Effector memory CD8-positive, alpha-beta T cell (primary cell): ENCODE results near the gene ZDHHC19.
"Not testable (repeated sequence)": the region's sequence is repeated elsewhere in the genome, so short reads cannot be mapped to it uniquely, and the experiment has no call there.

Experiments used
- ATAC-seq: fragments of 150-1000 bp; cut with Tn5 transposase; replicated peaks from 2 replicates; pipeline ENCODE4 v1.10.0; 2021; ENCODE audit warnings: mild to moderate bottlenecking, moderate library complexity
- DNase-seq, 3 experiments: peaks; one replicate each; pipeline ENCODE4 v3.0.0; 2021
- H3K27ac Mint-ChIP-seq, 2 donors: one replicate each; pipeline ENCODE4 v1.8.0; 2022; ENCODE audit warnings: mild to moderate bottlenecking in 2 of 2, mixed read lengths in 2 of 2, moderate library complexity in 2 of 2
- H3K27me3 Mint-ChIP-seq, 2 donors: one replicate each; pipeline ENCODE4 v1.8.0; 2022; ENCODE audit warnings: mixed read lengths in 2 of 2
- H3K36me3 Mint-ChIP-seq: one replicate; pipeline ENCODE4 v1.8.0; 2022; ENCODE audit warnings: mild to moderate bottlenecking, moderate library complexity, mixed read lengths; ENCODE audit not compliant: insufficient read depth
- H3K4me1 Mint-ChIP-seq, 2 donors: one replicate each; pipeline ENCODE4 v1.8.0; 2022; ENCODE audit warnings: low read depth in 2 of 2, mixed read lengths in 2 of 2
- H3K4me3 Mint-ChIP-seq, 2 donors: one replicate each; pipeline ENCODE4 v1.8.0; 2022; ENCODE audit warnings: mild to moderate bottlenecking in 2 of 2, mixed read lengths in 2 of 2, moderate library complexity in 2 of 2
- H3K9me3 Mint-ChIP-seq, 2 donors: one replicate each; pipeline ENCODE4 v1.8.0; 2022; ENCODE audit warnings: mixed read lengths in 2 of 2

ZDHHC19 gene

DNA sequence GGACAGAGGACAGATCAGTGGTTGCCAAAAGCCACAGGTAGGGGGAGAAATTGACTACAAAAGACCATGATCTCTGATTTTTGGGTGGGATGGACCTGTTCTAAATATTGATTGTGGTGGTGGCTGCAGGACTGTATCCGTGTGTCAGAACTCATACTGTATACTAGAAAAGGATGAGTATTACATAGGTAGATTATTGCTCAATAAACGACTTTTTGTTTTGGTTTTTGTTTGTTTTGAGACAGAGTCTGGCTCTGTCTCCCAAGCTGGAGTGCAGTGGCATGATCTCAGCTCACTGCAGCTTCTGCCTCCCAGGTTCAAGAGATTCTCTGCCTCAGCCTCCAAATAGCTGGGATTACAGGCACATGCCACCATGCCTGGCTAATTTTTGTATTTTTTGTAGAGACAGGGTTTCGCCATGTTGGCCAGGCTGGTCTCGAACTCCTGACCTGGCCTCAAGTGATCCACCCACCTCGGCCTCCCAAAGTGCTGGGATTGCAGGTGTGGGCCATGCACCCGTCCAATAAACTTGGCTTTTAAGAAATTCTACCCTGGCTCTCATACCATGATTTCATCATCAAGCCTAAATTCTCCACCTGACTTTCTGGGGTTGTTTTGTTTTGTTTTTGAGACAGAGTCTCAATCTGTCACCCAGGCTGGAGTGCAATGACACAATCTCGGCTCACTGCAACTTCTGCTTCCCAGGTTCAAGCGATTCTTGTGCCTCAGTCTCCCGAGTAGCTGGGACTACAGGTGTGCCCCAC is 5.6 kb downstream of the ZDHHC19 start:
- peaks cover 11 to 16% of the 10 kb centered on the region in 2 donors for H3K4me1 Mint-ChIP-seq
- H3K36me3 Mint-ChIP-seq, H3K27me3 Mint-ChIP-seq, DNase-seq, H3K9me3 Mint-ChIP-seq: not testable (repeated sequence)
- ATAC-seq = peak; percentile 11
- H3K4me3 Mint-ChIP-seq = peak overlapping the region in 1 of 2 donors; percentile 32
- H3K27ac Mint-ChIP-seq = peak overlapping the region; percentile 53 to 83

DNA sequence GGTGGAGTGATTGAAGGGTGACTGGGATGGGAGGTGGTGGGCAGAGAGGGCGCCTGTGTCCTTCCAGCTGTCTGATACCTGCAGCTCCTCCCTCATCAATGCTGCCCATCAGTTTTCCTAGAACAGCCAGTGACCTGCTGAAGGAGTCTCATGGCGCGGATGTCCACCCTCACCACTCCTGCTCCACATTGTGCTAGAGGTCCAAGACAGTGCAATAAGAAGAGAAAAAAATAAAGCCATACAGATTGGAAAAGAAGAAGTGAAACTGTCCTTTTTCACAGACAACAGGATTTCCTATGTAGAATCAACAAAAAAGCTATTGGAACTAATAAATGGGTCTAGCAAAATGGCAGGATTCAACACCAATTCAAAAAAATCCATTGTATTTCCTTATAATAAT is 7.4 kb downstream of the ZDHHC19 start:
- Mint-ChIP-seq H3K4me1 (peaks cover 11 to 16% of the 10 kb centered on the region in 2 donors), H3K36me3 (peaks cover 9% of the 10 kb centered on the region), H3K9me3 (no peaks in the 10 kb centered on the region), H3K27ac (no peak overlapping the region), H3K4me3 (no peak overlapping the region), H3K27me3 (no peaks in the 10 kb centered on the region)
- no peak for DNase-seq
- no peak for ATAC-seq

DNA sequence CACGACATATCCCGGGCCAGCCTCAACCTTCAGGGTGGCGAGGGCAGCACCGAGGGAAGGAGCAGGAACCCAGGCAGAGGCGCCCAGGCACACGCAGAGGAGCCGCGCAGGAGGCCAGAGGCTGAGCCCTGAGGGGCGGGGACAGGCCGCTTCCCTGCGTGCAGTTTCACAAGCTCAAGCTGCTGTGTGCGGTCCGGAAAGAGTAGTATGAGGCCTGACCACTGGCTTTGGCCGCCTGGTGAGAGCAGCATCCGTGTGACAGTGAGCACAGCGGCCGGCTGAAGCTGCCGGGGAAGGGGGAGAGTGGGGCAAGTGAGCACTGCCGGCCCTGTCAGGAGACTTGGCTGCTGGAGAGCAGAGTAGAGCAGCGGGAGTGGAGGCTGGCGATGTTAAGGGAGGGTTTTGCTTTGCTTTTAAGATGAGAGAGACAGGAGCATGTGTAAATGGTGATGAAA is 8.7 kb downstream of the ZDHHC19 start:
- H3K9me3 Mint-ChIP-seq = no peaks in the 10 kb centered on the region
- DNase-seq (no peak), ATAC-seq (no peak)
- peak overlapping the region in 1 of 2 donors; percentile 4 for H3K27ac Mint-ChIP-seq
- H3K4me3 Mint-ChIP-seq = no peak overlapping the region
- peaks cover 7 to 12% of the 10 kb centered on the region in 2 donors for H3K4me1 Mint-ChIP-seq
- no peaks in the 10 kb centered on the region for H3K27me3 Mint-ChIP-seq
- H3K36me3 Mint-ChIP-seq = peaks cover 6% of the 10 kb centered on the region

DNA sequence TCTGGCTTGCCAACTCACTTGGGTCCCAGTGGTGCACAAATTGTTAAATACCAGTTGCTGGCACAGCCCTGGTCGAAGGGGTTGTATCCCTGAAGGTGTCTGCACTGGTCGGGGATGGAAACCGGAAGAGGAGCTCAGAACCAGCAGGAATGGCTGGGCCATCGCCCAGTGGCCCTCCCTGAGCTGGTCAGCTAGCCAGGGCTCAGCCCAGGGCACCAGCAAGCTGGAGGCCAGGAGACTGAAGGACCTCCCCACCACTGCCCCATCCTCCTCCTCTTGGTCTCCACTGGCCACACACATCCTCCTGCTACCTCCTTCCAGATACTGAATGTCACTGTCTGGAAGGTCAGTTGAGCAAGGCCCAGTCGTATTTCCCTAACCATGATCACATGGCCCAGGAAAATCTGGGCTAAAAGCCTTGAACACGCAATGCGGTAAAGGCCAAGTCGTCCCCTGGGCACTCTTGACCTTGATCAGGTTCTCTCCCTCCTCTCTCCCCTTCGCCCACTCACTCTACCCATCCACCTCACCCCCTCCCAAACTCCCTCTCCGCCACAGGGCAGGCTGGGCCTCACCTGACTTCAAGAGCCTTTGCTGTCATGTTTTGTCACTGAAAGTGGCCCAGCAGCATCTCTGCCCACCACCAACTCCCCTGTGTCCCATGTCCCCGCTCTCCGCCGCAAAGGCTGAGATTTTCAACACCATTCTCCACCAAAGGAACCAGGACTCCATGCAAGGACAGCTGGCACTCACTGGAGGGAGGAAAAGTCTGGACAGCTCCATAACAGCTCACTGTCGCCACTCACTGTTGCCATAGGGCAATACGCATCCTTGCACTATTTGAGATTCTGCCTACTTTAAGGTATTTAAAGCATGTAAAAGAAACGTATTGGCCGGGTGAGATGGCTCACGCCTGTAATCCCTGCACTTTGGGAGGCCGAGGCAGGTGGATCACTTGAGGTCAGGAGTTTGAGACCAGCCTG is 12.1 kb downstream of the ZDHHC19 start:
- Mint-ChIP-seq H3K27ac (no peak overlapping the region), H3K4me1 (peaks cover 14 to 16% of the 10 kb centered on the region in 2 donors), H3K27me3 (no peaks in the 10 kb centered on the region), H3K4me3 (no peak overlapping the region), H3K36me3 (peaks cover 2% of the 10 kb centered on the region), H3K9me3 (no peaks in the 10 kb centered on the region)
- no peak for ATAC-seq
- DNase-seq = no peak

DNA sequence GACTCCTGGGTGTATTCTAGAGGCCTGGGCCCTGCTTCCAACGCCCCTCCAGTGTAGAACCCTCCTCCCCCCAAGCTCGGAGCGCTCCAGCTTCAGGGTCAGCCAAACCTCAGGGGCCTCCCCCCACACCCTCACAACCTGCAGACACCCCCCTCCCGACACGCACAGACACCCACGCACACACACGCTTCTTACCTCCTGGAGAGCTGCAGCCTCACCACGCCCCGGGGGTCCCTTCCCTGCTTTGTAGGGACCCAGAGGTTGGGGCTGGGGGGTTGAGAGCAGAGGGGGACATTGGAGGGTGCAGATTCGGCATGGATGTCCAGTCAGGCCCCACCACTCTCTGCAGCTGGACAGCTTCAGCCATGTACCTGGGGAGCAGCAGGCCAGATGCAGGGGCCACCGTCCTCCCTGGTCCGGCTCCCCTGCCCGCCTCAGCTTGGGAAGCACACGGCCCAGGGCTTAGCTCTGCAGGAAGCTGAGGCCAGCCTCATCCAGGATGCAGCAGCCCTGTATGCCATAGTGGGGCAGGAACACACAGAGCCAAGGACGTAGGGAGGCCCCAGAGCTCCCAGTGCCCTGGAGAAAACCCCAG is 13.0 kb downstream of the ZDHHC19 start:
- no peak overlapping the region for H3K4me3 Mint-ChIP-seq
- no peak for ATAC-seq
- peaks cover 2% of the 10 kb centered on the region for H3K36me3 Mint-ChIP-seq
- no peaks in the 10 kb centered on the region for H3K27me3 Mint-ChIP-seq
- no peaks in the 10 kb centered on the region for H3K9me3 Mint-ChIP-seq
- no peak overlapping the region for H3K27ac Mint-ChIP-seq
- DNase-seq = no peak
- peaks cover 17 to 19% of the 10 kb centered on the region in 2 donors for H3K4me1 Mint-ChIP-seq

DNA sequence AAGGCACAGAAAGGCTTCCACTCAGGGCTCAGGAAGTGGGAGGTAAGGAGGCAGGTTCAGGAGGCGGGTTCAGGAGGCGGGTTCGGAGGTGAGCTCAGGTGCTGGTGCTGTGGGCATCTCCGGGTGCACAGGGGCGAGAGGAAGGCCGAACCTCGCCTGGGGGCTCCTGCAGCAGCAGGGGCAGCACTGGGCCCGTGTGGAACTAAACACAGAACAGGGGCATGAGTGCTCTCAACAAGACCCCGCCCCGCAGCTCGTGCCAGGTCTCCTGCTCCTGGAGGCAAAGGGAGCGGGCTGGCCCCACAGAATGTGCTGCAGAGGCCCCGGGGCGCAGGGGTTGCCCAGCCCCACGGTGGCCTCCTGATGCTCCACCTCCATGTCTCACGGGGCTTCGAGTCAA is 13.7 kb downstream of the ZDHHC19 start:
- Mint-ChIP-seq H3K4me1 (peaks cover 23% of the 10 kb centered on the region in 2 donors), H3K27ac (no peak overlapping the region), H3K27me3 (no peaks in the 10 kb centered on the region), H3K9me3 (no peaks in the 10 kb centered on the region), H3K4me3 (no peak overlapping the region), H3K36me3 (peaks cover 3% of the 10 kb centered on the region)
- ATAC-seq (no peak), DNase-seq (no peak)

DNA sequence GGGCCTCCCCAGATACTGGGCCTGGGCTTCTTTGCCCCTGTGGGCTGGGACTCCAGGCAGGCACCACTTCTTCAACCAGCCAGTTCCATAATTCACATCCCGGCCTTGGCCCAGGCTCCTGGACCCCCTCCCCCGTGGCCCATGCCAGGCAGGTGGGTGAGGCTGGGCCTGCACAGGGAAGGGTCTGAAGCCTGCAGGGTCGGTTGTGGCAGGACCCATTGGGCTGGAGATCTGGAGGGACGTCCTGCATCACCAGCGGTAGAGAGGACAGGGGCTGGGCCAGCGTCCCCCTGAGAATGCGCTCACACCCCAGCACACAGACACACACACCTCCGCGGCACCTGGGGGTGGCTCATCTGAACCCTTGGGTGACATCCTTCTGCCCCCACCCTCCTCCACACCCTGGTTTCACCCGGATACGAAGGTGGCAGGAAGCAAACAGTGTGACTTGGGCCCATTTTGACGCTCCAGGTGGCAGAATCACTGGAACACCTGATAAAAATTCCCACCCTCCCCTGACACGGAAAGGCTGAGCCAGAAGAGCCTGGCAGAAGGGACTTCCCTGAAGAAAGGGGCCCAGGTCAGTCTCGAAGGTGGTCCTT is 15.4 kb downstream of the ZDHHC19 start:
- peak; percentile 20 for ATAC-seq
- Mint-ChIP-seq H3K4me1 (peaks cover 29 to 32% of the 10 kb centered on the region in 2 donors), H3K27ac (peak overlapping the region in 1 of 2 donors; percentile 17), H3K9me3 (no peaks in the 10 kb centered on the region), H3K27me3 (no peaks in the 10 kb centered on the region), H3K36me3 (peaks cover 11% of the 10 kb centered on the region), H3K4me3 (no peak overlapping the region)
- no peak for DNase-seq

DNA sequence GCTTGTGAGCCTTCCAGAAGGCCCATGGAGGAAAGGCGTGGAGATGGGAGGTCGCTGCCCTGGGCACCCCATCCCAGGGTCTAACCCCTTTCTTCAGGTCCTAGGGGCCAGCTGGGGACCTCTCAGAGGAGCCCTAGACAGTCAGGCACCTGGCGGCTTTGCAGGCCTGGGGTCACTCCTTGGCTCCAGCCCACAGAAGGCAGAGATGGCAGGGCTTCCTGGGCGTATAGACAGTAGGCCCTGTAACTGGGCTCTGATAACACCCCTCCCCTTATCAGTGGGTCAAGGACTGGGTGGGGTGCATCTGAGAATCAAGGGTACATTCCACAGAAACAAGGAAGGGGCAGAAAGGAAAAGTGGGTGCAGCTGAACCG is 16.7 kb downstream of the ZDHHC19 start:
- H3K36me3 Mint-ChIP-seq = peaks cover 11% of the 10 kb centered on the region
- H3K9me3 Mint-ChIP-seq = no peaks in the 10 kb centered on the region
- DNase-seq (no peak), ATAC-seq (no peak)
- no peaks in the 10 kb centered on the region for H3K27me3 Mint-ChIP-seq
- peaks cover 29 to 32% of the 10 kb centered on the region in 2 donors for H3K4me1 Mint-ChIP-seq
- no peak overlapping the region for H3K4me3 Mint-ChIP-seq
- peak overlapping the region in 1 of 2 donors; percentile 73 for H3K27ac Mint-ChIP-seq

DNA sequence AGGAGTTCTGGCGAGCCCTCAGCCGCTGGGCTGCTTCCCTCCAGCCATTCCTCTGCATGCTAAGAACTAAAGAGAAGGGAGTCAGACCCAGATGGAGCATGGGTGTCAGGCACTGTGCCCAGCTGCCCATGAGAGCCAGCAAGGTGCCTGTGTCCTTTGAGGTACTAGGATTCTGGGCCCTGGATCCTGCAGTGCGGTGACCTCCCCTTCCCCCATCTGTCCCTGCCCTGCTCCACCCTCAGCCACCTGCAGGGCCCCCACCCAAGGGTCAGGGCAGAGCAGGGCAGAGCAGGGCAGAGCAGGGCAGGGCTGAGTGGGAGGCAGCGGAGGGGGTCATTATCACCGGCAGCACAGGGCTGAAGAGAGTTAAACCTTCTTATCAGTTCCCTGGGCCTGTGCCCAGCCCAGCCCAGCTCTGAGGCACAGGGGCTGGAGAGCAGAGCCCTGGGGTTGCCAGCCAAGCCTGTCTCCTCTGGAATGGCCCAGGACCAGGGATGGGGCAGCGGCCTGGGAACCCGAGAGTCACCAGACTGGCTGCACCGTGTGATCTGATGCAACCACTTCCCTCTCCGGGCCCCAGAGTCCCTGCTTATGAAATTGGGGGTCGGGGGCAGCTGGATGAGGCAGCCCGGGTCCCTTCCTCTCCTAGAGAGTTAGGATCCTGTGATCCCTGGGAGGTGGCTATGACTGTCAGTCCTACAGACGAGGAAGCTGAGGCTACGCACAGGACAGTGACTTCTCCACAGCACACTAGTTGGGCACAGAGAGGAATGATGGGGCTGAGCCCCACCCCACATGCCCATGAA is 17.3 kb downstream of the ZDHHC19 start:
- no peak for DNase-seq
- Mint-ChIP-seq H3K27ac (peak overlapping the region; percentile 99 to 100), H3K36me3 (peaks cover 11% of the 10 kb centered on the region), H3K4me1 (peaks cover 29 to 32% of the 10 kb centered on the region in 2 donors), H3K4me3 (no peak overlapping the region), H3K27me3 (no peaks in the 10 kb centered on the region), H3K9me3 (no peaks in the 10 kb centered on the region)
- ATAC-seq = no peak

DNA sequence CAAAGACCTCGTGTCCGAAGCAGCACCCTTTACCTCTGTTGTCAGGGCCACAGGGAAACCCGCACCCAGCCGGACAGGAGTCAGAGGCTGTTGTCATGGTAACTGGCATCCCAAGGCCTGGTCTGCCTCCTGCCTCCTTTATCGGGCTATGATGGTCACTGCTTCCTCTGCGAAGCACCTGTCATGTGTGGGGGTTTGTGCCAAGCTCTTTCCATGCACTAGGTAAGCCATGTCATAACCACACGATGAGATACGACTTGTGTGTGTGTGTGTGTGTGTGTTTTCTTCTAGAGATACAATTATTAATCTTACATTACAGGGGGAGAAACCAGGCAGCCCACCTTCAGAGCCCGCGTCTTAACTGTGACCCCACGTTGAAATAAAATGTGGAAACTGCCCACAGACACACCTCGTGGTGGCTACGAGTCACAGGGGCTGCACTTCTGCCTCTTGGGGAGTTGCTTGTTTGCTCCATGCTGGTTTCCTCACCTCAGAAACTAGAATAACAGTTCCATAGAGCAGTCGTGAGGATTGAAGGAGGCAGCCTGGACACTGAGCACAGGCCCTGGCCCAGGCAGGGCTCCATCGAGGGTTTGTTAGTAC is 18.0 kb downstream of the ZDHHC19 start:
- Mint-ChIP-seq H3K36me3 (peaks cover 11% of the 10 kb centered on the region), H3K4me3 (peak overlapping the region; percentile 80 to 82), H3K27me3 (no peaks in the 10 kb centered on the region), H3K27ac (peak overlapping the region; percentile 99 to 100), H3K9me3 (no peaks in the 10 kb centered on the region), H3K4me1 (peaks cover 29 to 32% of the 10 kb centered on the region in 2 donors)
- no peak for ATAC-seq
- DNase-seq = no peak

DNA sequence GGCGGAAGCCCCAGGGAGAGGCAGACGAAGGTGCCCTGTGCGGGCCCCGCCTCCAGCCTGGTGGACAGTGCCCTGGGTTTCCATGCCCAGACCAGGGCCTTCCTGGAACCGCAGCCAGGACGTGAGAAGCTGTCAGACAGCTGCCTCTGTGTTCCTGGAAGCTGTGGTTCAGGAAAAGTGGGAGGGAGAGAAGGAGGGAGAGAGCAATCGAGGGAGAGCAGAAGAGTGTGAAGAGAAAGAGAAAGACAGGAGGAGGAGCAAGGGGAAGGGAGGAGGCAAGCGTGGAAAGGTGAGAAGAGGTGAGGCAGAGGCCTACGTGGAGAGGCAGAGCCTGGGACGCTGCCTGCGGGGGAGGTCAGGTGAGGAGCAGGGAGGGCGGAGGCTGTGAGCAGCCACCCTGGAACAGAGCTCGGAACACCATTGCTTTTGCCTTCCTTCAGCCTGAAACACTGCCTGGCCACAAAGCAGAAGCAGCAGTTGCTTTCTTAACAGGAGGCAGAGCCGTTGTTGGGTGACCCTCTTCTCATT is 18.6 kb downstream of the ZDHHC19 start:
- H3K36me3 Mint-ChIP-seq = peaks cover 11% of the 10 kb centered on the region
- H3K9me3 Mint-ChIP-seq = no peaks in the 10 kb centered on the region
- no peak for DNase-seq
- peaks cover 29 to 32% of the 10 kb centered on the region in 2 donors for H3K4me1 Mint-ChIP-seq
- H3K27me3 Mint-ChIP-seq = no peaks in the 10 kb centered on the region
- no peak for ATAC-seq
- peak overlapping the region; percentile 99 to 100 for H3K27ac Mint-ChIP-seq
- peak overlapping the region; percentile 80 to 82 for H3K4me3 Mint-ChIP-seq

DNA sequence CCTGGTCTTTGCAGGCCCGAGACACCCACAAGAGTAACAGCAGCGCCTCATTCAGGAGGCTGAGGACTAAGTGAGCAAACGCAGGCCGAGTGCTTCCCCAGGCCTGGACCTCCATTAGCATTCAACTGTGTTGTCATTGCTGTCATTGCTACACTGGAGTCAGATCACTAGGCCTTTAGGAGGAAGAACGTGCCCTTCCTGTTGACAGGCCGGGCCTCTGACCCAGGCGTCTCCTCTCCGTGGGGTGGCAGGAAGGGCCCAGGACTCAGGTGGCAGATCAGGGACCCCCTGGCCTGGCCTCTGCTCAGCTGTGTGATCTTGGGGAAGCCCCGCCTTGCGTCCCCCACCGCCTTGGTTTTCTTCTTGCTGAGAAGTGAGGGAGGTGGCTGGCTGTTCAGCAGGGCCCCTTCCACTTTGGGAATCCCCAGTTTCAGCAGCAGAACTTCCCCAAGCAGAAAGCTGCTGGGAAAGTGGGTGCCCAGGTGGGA is 19.1 kb downstream of the ZDHHC19 start:
- peak overlapping the region; percentile 80 to 82 for H3K4me3 Mint-ChIP-seq
- H3K9me3 Mint-ChIP-seq = no peaks in the 10 kb centered on the region
- no peaks in the 10 kb centered on the region for H3K27me3 Mint-ChIP-seq
- peak overlapping the region; percentile 99 to 100 for H3K27ac Mint-ChIP-seq
- DNase-seq (peak; percentile 34 to 49 (median 38)), ATAC-seq (peak; percentile 63)
- peaks cover 11% of the 10 kb centered on the region for H3K36me3 Mint-ChIP-seq
- peaks cover 32% of the 10 kb centered on the region in 2 donors for H3K4me1 Mint-ChIP-seq
